ENCODE results near the gene PCED1A.
"Not testable (repeated sequence)": the region's sequence is repeated elsewhere in the genome, so short reads cannot be mapped to it uniquely, and the experiment has no call there.

PCED1A gene

GRCh38 chr20:2825761-2826160 lies 14.7 kb downstream of the PCED1A start:
- no peak for DNase-seq

- no peak for DNase-seq
Observed at GRCh38 chr20:2822073-2822472, 18.4 kb downstream of the PCED1A start.

GRCh38 chr20:2820896-2821869 lies 19.3 kb downstream of the PCED1A start:
- no peak for DNase-seq

- DNase-seq, result no peak
Observed at GRCh38 chr20:2820084-2820895, 20.2 kb downstream of the PCED1A start.

- no peak for DNase-seq
Observed at GRCh38 chr20:2817891-2818595, 22.4 kb downstream of the PCED1A start.

- no peak for DNase-seq
Observed at GRCh38 chr20:2817341-2817726, 23.1 kb downstream of the PCED1A start.

- no peak for DNase-seq
Observed at GRCh38 chr20:2816583-2817340, 23.7 kb downstream of the PCED1A start.

- no peak for DNase-seq
Observed at GRCh38 chr20:2816030-2816582, 24.3 kb downstream of the PCED1A start, which contains the start of gene TMEM239. Gene TMEM239, plus strand, starts transcription at chr20:2816364. Its CDS starts 191 bp downstream, at chr20:2816555.

GRCh38 chr20:2815242-2815900 lies 25.1 kb downstream of the PCED1A start:
- no peak for DNase-seq

- no peak for DNase-seq
Observed at GRCh38 chr20:2814587-2815051, 25.8 kb downstream of the PCED1A start, which contains the start of gene C20orf141. Gene C20orf141, plus strand, starts transcription at chr20:2814987. Its CDS starts 198 bp downstream, at chr20:2815185.

GRCh38 chr20:2814076-2814475 lies 26.4 kb downstream of the PCED1A start:
- DNase-seq, result no peak

- DNase-seq, result no peak
Observed at GRCh38 chr20:2812189-2812588, 28.3 kb downstream of the PCED1A start.

- DNase-seq, result no peak
Observed at GRCh38 chr20:2809690-2810089, 30.8 kb downstream of the PCED1A start.

- not testable (repeated sequence) for DNase-seq
Observed at GRCh38 chr20:2807929-2808328, 32.5 kb downstream of the PCED1A start.

GRCh38 chr20:2807019-2807418 lies 33.4 kb downstream of the PCED1A start:
- DNase-seq, result no peak

- DNase-seq, result no peak
Observed at GRCh38 chr20:2806351-2806701, 34.1 kb downstream of the PCED1A start.

GRCh38 chr20:2805689-2806350 lies 34.6 kb downstream of the PCED1A start:
- DNase-seq, result no peak

- no peak for DNase-seq
Observed at GRCh38 chr20:2804852-2805688, 35.4 kb downstream of the PCED1A start.

- DNase-seq, result no peak
Observed at GRCh38 chr20:2804041-2804828, 36.2 kb downstream of the PCED1A start.

All from stimulated activated CD4-positive, alpha-beta T cell treated with anti-CD3 and anti-CD28 coated beads, Interleukin-4, amount 100 ng/mL, for 4 hours (primary cell).